Spinal cord (tissue), 10 donors: ENCODE data around the gene GRIK1. TPM values are rescaled to one million over a fixed set of nuclear protein-coding genes. Genes with fewer than 3 reads are reported as not detected.

Source experiments
- DNase-seq, 6 donors: peaks; one replicate each; pipeline versions ENCODE4 v3.0.0 to v3.0.0-alpha.2; 2013 to 2015; ENCODE audit warnings: low spot score in 6 of 6, low read depth in 4 of 6
- H3K27ac ChIP-seq: one replicate; pipeline ENCODE4 v1.5.1; 2013; ENCODE audit warnings: low read depth, low read length, control low read depth
- H3K27me3 ChIP-seq: one replicate; pipeline ENCODE4 v1.6.1; 2013; ENCODE audit warnings: low read length; ENCODE audit not compliant: control insufficient read depth, insufficient read depth
- H3K36me3 ChIP-seq: one replicate; pipeline ENCODE4 v1.6.1; 2013; ENCODE audit warnings: low read length; ENCODE audit not compliant: control insufficient read depth, insufficient read depth
- H3K4me1 ChIP-seq: one replicate; pipeline ENCODE4 v1.6.1; 2013; ENCODE audit warnings: low read length; ENCODE audit not compliant: control insufficient read depth, insufficient read depth
- H3K4me3 ChIP-seq: one replicate; pipeline ENCODE4 v1.5.1; 2013; ENCODE audit warnings: low read depth, low read length, control low read depth
- H3K9me3 ChIP-seq: one replicate; pipeline ENCODE4 v1.6.1; 2013; ENCODE audit warnings: low read length; ENCODE audit not compliant: control insufficient read depth, insufficient read depth
- WGBS: methylation state at CpG from one replicate; pipeline ENCODE4 v1.1.5; 2013; ENCODE audit warnings: missing lambda C conversion rate; ENCODE audit not compliant: insufficient coverage; 5-methylcytosine and 5-hydroxymethylcytosine counted together
- polyA plus RNA-seq, 2 donors: library from polyadenylated mRNA; unstranded; fragments of 120-200 nt; gene quantifications; one replicate each; pipeline ENCODE4 v1.2.1, GENCODE V29; 2013; ENCODE audit not compliant: insufficient read length in 2 of 2
- total RNA-seq, 2 donors: library from RNA; depleted of rRNA in 1 of 2; stranded (reverse); fragments of 120-200 nt in 1 of 2; fragments of >200 nt in 1 of 2; gene quantifications; one replicate each; pipeline versions ENCODE4 v1.2.3 to v1.2.4, GENCODE V29; 2013 to 2014
- donor health status: healthy.

The GRIK1 gene
- total and polyA plus RNA-seq, 4 donors, result 12.0 to 35.0 (median 29.6) TPM

GRCh38 chr21:29953072-29953471 lies 13.3 kb upstream of the GRIK1 start:
- H3K4me3 ChIP-seq, result no peak overlapping the region
- 17% methylated on average over 1 of the region's 4 CpGs for WGBS

GRCh38 chr21:29951911-29952310 lies 12.1 kb upstream of the GRIK1 start:
- no peaks in the 10 kb centered on the region for H3K27me3 ChIP-seq
- H3K4me1 ChIP-seq, result no peaks in the 10 kb centered on the region
- no peak overlapping the region for H3K4me3 ChIP-seq
- H3K9me3 ChIP-seq, result no peaks in the 10 kb centered on the region
- peak in 1 of 6 donors; percentile 51 for DNase-seq
- no peak overlapping the region for H3K27ac ChIP-seq
- no peaks in the 10 kb centered on the region for H3K36me3 ChIP-seq

More at GRCh38 chr21:29953072-29953471, 13.3 kb upstream of the GRIK1 start:
- Histone ChIP-seq H3K27ac (no peak overlapping the region), H3K9me3 (no peaks in the 10 kb centered on the region), H3K36me3 (no peaks in the 10 kb centered on the region), H3K27me3 (no peaks in the 10 kb centered on the region), H3K4me1 (no peaks in the 10 kb centered on the region)
- no peak for DNase-seq

GRCh38 chr21:29949991-29950390 lies 10.2 kb upstream of the GRIK1 start:
- no peaks in the 10 kb centered on the region for H3K27me3 ChIP-seq
- no peaks in the 10 kb centered on the region for H3K9me3 ChIP-seq
- H3K4me3 ChIP-seq, result no peak overlapping the region
- no peak for DNase-seq
- WGBS, result no CpG with 5 or more reads among the region's 1 CpG
- H3K36me3 ChIP-seq, result no peaks in the 10 kb centered on the region
- no peaks in the 10 kb centered on the region for H3K4me1 ChIP-seq
- H3K27ac ChIP-seq, result no peak overlapping the region

DNA sequence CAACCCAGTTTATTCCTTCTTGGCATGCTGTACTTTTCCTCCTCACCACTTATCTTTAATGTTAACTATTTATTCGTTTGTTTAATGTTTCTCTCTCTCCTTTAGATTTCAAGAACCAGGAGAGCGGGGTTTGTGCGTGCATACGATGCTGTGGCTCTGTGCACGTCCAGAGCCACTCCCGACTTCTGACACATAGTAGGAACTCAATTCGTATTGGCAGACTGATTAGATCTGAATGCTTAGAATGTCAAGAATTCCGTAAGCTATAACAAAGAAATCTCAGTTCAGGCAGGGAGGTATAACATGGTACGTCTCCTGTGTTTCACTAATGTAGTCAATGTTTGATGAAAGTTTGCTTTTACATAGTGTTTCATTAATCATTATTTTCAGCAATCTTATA lies 7.3 kb upstream of the GRIK1 start:
- H3K27ac ChIP-seq, result no peak overlapping the region
- WGBS, result 81% methylated on average over 6 of the region's 9 CpGs
- H3K9me3 ChIP-seq, result no peaks in the 10 kb centered on the region
- DNase-seq, result no peak
- no peaks in the 10 kb centered on the region for H3K36me3 ChIP-seq
- H3K4me1 ChIP-seq, result no peaks in the 10 kb centered on the region
- no peaks in the 10 kb centered on the region for H3K27me3 ChIP-seq
- H3K4me3 ChIP-seq, result no peak overlapping the region

DNA sequence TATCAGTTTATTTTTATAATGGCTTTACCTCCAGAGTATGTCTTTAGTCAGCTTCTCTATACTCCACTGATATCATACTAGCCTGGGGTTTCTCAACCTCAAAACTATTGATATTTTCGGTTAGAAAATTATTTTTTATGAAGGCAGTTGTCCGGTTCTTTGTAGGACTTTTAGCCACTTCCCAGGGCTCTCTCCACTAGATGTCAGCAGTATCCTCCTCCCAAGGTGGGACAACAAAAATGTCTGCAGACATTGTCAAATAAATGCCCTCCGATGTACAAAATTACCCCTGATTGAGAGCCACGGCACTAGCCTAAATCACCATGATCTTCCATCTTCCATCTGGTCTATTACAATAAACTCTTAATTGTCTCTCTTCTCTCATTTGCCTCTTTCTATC lies 4.1 kb upstream of the GRIK1 start:
- no peaks in the 10 kb centered on the region for H3K36me3 ChIP-seq
- H3K27ac ChIP-seq, result no peak overlapping the region
- no peaks in the 10 kb centered on the region for H3K9me3 ChIP-seq
- no peak for DNase-seq
- WGBS, result 62% methylated on average over 3 of the region's 4 CpGs
- peaks cover 2% of the 10 kb centered on the region for H3K27me3 ChIP-seq
- H3K4me3 ChIP-seq, result no peak overlapping the region
- peaks cover 3% of the 10 kb centered on the region for H3K4me1 ChIP-seq

DNA sequence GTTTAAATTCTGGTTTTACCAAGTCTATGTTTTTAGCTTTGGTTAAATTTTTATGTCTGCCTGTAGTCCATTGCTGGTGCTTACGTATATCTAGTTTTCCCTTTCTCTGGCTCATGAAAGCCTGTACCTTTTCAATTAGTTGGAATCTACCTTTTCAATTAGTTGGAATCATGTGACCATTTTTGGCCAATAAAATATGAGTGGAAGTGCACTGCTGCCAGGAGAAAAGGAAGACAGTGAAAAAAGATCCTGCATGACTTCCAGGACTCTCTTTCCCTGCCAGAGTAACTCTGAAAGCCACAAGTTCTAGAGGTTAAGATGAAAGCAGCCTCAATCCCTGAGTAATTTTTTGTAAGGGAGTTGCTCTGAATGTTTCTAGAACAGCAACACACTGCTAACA lies 2.2 kb upstream of the GRIK1 start:
- Histone ChIP-seq H3K27me3 (peaks cover 9% of the 10 kb centered on the region), H3K9me3 (no peaks in the 10 kb centered on the region), H3K4me3 (no peak overlapping the region), H3K27ac (no peak overlapping the region), H3K4me1 (peaks cover 12% of the 10 kb centered on the region), H3K36me3 (no peaks in the 10 kb centered on the region)
- whole genome bisulfite sequencing, result no CpG with 5 or more reads among the region's 1 CpG
- DNase-seq, result no peak

DNA sequence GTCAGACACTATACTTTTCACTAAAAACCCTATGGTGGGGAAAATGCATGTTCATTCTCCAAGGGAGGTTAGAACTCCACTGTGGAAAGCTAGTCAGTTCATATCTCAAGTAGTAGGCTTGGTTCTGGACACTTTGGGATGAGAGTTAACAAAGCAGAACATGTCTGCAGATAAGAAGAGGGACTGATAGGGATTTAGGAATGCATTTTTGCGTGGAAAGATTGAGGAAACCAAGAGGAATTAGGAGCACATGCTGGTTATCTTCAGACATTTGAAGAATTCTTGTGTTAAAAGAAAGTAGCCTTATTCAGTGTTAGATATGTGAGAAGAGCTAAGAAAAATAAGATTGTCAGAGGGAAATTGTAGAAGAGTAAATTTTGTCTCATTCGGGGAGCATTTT lies 1.2 kb upstream of the GRIK1 start:
- Histone ChIP-seq H3K9me3 (no peaks in the 10 kb centered on the region), H3K27me3 (peaks cover 9% of the 10 kb centered on the region), H3K4me1 (peaks cover 12% of the 10 kb centered on the region), H3K36me3 (no peaks in the 10 kb centered on the region), H3K27ac (no peak overlapping the region), H3K4me3 (no peak overlapping the region)
- WGBS, result 88% methylated on average over 2 of the region's 2 CpGs
- no peak for DNase-seq

DNA sequence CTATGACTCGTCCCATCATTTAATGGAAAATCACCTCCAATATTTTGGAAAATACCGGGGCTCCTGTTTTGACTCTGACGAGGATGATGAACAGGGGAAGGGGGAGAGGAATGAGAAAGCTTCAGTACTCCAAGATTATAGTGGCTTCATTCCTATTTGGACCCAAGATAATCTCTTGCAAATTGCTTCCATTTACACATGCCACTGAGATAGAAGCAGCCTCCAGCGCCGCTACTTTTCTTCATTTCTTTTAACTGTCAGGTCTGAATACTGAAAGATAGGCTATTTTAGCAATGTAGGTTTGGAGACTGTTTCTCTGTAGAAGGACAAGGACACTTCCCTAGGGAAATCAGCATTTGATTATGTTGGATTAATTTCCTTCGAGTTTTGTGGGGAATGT lies 565 bp upstream of the GRIK1 start:
- Histone ChIP-seq H3K4me1 (peaks cover 12% of the 10 kb centered on the region), H3K36me3 (no peaks in the 10 kb centered on the region), H3K9me3 (no peaks in the 10 kb centered on the region), H3K4me3 (peak overlapping the region; percentile 71), H3K27me3 (peaks cover 9% of the 10 kb centered on the region), H3K27ac (peak overlapping the region; percentile 80)
- no CpG with 5 or more reads among the region's 6 CpGs for WGBS
- DNase-seq, result peak in 3 of 6 donors; percentile 7 to 67 (median 44)

- Histone ChIP-seq H3K4me1 (peaks cover 12% of the 10 kb centered on the region), H3K4me3 (peak overlapping the region; percentile 71), H3K27ac (peak overlapping the region; percentile 80), H3K36me3 (no peaks in the 10 kb centered on the region), H3K27me3 (peaks cover 9% of the 10 kb centered on the region), H3K9me3 (no peaks in the 10 kb centered on the region)
- under 1% methylated on average over 62 of the region's 62 CpGs for WGBS
- DNase-seq, result peak; percentile 30 to 78 (median 50)
Observed at GRCh38 chr21:29939104-29939923, 482 bp downstream of the GRIK1 start.

DNA sequence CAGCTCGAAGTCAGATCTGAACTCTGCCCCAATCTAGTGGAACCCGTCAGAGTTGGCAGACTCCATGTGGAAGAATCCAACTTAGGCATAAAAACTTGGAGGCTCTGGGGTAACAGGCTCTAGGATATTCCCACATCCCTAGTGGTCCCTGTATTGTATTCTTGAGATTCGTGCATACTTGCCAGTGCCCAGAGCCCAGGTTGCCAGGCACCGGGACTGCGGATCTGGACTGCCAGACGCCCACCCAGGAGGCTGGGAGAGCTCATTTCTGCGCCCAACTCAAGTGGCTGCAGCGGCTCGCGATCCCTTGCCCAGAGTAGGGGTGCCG lies 1.1 kb downstream of the GRIK1 start:
- 10% methylated on average over 11 of the region's 11 CpGs for WGBS
- peaks cover 12% of the 10 kb centered on the region for H3K4me1 ChIP-seq
- H3K4me3 ChIP-seq, result peak overlapping the region; percentile 71
- no peaks in the 10 kb centered on the region for H3K36me3 ChIP-seq
- H3K9me3 ChIP-seq, result no peaks in the 10 kb centered on the region
- DNase-seq, result peak in 4 of 6 donors; percentile 19 to 66 (median 41)
- H3K27ac ChIP-seq, result peak overlapping the region; percentile 80
- peaks cover 9% of the 10 kb centered on the region for H3K27me3 ChIP-seq
